Measurements from ENCODE around the gene LYZL6. TPM values are rescaled to one million over a fixed set of nuclear protein-coding genes. Genes with fewer than 3 reads are reported as not detected.
"Not testable (repeated sequence)": the region's sequence is repeated elsewhere in the genome, so short reads cannot be mapped to it uniquely, and the experiment has no call there.

Gene LYZL6
- total RNA-seq, 1 experiment from 2014 or later, result not detected

- Histone ChIP-seq H3K27me3 (peaks cover 3% of the 10 kb centered on the region; the same call in 1 of the 2 replicates), H3K36me3 (no peaks in the 10 kb centered on the region), H3K9me3 (0 out of 2 replicates have a peak, but pooled peaks cover 2% of the 10 kb centered on the region), H3K4me3 (no peak overlapping the region)
- DNase-seq, result no peak
Measured at GRCh38 chr17:35965272-35965671, 21.8 kb upstream of the LYZL6 start.

GRCh38 chr17:35963663-35964062 is 20.1 kb upstream of the LYZL6 start:
- 0 out of 2 replicates have a peak, but pooled peaks cover 2% of the 10 kb centered on the region for H3K9me3 ChIP-seq
- no peak for DNase-seq
- no peak overlapping the region for H3K4me3 ChIP-seq
- H3K27me3 ChIP-seq, result peaks cover 10% of the 10 kb centered on the region; the same call in 1 of the 2 replicates
- H3K36me3 ChIP-seq, result no peaks in the 10 kb centered on the region

- H3K9me3 ChIP-seq, result no peaks in the 10 kb centered on the region
- DNase-seq, result no peak
- peaks cover 9% of the 10 kb centered on the region for H3K27me3 ChIP-seq
- no peak overlapping the region for H3K4me3 ChIP-seq
- no peaks in the 10 kb centered on the region for H3K36me3 ChIP-seq
Measured at GRCh38 chr17:35953720-35954119, 10.2 kb upstream of the LYZL6 start.

- DNase-seq, result no peak
- no peaks in the 10 kb centered on the region for H3K9me3 ChIP-seq
- no peak overlapping the region for H3K4me3 ChIP-seq
- 0 out of 2 replicates have a peak, but pooled peaks cover 3% of the 10 kb centered on the region for H3K27me3 ChIP-seq
- H3K36me3 ChIP-seq, result no peaks in the 10 kb centered on the region
Measured at GRCh38 chr17:35949401-35949800, 5.9 kb upstream of the LYZL6 start.

DNA sequence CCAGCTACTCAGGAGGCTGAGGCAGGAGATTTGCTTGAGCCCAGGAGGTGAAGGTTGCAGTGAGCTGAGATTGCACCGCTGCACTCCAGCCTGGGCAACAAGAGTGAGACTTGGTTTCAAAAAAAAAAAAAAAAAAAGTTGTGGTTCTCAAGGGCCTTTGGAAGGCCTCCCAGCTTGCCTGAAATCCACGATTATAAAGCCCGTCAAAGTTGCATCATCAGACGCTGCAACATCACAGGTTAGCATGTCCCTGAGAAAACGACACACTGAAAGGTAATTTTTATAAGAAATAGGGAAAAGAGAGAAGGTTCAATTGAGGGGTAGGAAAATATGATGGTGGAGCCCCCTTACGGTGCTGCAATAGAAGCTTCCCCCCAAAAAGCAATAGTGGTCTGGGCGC is 4.6 kb upstream of the LYZL6 start:
- Histone ChIP-seq H3K27me3 (0 out of 2 replicates have a peak, but pooled peaks cover 3% of the 10 kb centered on the region), H3K9me3 (no peaks in the 10 kb centered on the region), H3K4me3 (no peak overlapping the region), H3K36me3 (no peaks in the 10 kb centered on the region)
- DNase-seq, result no peak

DNA sequence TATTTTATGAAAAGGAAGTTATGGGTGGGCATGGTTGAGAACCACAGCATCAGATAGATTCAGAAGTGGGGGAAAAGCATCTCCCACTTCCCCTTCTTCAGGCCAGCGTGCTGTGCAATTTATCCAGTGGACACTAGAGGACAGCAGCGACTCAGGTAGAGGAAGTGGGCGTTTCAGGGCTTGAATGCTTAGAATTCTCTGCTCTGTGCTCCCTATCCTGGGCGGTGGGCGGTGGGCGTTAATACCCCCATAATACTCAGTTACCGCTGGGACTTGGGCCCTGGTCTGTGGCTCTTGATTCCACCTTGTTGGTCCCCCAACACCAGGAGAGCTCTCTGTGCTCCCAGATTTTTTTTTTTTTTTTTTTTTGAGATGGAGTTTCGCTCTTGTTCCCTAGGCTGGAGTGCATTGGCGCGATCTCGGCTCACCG is 3.7 kb upstream of the LYZL6 start:
- Histone ChIP-seq H3K4me3 (peak overlapping the region; percentile 37), H3K36me3 (no peaks in the 10 kb centered on the region), H3K27me3 (no peaks in the 10 kb centered on the region), H3K9me3 (no peaks in the 10 kb centered on the region)
- DNase-seq, result peak; percentile 51

DNA sequence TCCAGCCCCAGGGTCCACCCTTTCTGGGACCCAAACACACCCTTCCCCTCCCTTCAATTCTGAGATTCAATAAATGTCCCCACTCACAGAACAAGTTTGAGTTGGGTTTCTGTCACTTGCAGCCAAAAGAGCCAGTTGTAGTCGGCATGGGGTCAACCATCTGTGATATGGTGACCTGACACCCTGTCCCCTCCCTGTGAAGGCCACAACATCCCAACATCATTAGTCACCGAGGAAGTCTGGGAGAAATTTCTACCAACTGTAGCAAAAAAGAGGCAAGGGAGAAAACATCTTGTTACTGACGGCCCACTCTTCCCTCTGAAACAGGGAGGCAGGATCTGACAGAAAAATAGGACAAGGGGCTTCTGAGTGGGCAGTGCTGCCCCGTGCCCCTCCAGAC is 638 bp upstream of the LYZL6 start:
- DNase-seq, result no peak
- H3K27me3 ChIP-seq, result no peaks in the 10 kb centered on the region; the same call in 1 of the 2 replicates
- no peaks in the 10 kb centered on the region for H3K9me3 ChIP-seq
- no peak overlapping the region for H3K4me3 ChIP-seq
- no peaks in the 10 kb centered on the region for H3K36me3 ChIP-seq

DNA sequence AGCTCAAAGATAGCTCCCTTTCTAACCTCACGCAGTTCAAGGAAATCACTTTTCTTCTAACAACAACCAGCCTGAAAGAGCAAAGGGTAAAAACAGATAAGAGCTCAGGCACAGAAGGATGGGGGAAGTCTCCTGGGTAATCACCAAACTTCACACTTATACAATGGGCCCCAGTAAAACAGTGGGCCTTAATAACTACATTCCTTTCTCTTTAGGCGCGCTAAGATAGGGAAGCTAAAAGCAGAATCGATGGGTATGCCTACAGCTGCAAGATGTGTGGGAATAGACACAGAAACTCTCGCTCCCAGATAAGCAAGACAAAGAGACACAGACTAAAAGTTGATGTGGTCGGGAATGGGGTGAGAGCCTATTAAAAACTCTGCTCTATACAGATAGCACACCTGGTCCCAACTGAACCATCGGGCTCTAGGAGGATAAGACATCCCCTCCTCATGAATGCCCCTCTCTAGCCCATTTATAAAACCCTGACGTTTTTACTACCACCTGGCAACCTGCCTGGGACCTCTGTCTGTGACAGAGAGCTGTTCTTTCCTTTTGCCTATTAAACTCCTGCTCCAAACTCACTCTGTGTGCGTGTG is 826 bp downstream of the LYZL6 start:
- no peak for DNase-seq
- H3K36me3 ChIP-seq, result no peaks in the 10 kb centered on the region
- no peaks in the 10 kb centered on the region for H3K9me3 ChIP-seq
- no peak overlapping the region for H3K4me3 ChIP-seq
- no peaks in the 10 kb centered on the region; the same call in 1 of the 2 replicates for H3K27me3 ChIP-seq

DNA sequence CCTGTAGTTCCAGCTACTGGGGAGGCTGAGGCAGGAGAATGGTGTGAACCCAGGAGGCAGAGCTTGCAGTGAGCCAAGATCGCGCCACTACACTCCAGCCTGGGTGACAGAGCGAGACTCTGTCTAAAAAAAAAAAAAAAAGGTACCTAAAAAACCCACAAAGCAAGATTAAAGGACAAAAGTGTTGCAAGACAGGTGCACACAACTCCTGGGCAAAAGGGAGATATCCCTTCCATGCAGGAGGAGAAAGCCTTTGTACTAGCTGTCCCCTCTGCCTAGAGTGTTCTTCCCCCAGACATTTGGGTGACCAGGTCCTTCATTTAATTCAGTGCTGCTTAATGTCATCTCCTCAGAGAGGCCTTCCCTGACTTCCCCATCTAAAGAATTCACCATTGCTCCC is 5.0 kb downstream of the LYZL6 start:
- not testable (repeated sequence) for H3K27me3 ChIP-seq, H3K36me3 ChIP-seq, DNase-seq, H3K4me3 ChIP-seq, H3K9me3 ChIP-seq

DNA sequence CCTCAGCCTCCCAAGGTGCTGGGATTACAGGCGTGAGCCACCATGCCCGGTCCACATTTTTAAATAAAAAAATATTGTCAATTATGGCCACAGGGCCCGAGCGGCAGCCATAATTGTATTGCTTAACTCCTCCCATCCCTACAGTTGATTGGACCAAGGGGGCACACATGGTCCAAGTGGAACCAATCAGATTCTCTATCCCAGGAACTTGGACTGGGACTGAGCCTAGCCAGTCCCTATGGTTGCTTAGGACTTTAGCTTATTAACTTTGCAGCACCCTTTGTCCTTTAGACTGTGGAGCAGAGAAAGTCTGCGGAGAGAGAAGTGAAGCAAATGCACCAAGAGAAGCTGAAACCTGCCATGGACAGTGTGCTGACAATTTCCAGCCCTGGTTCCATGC is 7.5 kb downstream of the LYZL6 start:
- H3K36me3 ChIP-seq, result no peaks in the 10 kb centered on the region

DNA sequence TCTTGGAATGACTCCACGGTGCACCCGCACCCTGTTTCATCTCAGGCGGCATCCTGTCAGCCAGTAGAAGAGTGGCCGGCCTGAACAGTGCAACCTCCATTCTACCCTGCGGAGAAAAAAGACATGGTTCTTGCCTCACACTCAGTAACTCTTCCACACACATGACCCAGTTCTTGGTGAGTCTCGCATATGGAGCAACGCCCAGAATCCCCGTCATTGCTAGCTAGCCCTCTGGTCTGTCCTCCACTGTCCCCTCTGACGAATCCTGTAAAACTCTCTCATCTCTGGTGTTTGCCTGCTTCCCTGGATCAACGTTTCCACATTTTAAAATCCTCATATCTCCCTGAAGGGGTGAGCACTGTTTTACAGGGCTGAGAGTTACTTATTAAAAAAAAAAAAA is 8.8 kb downstream of the LYZL6 start:
- peaks cover 3% of the 10 kb centered on the region for H3K27me3 ChIP-seq
- H3K36me3 ChIP-seq, result no peaks in the 10 kb centered on the region
- no peak overlapping the region for H3K4me3 ChIP-seq
- DNase-seq, result peak; percentile 34
- H3K9me3 ChIP-seq, result no peaks in the 10 kb centered on the region

More for the DNA sequence above, 7.5 kb downstream of the LYZL6 start:
- Histone ChIP-seq H3K4me3 (no peak overlapping the region), H3K9me3 (no peaks in the 10 kb centered on the region), H3K27me3 (peaks cover 3% of the 10 kb centered on the region)
- DNase-seq, result no peak

DNA sequence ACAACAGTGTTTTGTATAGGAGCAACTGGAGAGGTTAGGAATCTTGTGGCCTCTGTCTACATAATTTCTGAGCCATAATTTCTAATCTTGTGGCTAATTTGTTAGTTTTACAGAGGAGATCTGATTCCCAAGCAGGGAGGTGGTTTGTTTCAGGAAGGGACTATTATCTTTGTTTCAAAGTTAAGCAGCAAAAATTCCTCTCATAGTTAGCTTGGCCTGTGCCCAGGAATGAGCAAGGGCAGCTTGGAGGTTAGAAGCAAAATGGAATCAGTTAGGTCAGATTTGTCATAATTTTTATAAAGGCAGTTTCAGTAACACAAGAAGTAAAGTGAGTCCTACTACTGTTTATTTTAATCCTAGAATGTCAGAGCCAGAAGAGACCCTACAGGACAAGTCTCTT is 10.9 kb downstream of the LYZL6 start:
- no peak for DNase-seq
- no peaks in the 10 kb centered on the region for H3K36me3 ChIP-seq
- H3K4me3 ChIP-seq, result no peak overlapping the region
- H3K9me3 ChIP-seq, result no peaks in the 10 kb centered on the region
- H3K27me3 ChIP-seq, result peaks cover 3% of the 10 kb centered on the region

DNA sequence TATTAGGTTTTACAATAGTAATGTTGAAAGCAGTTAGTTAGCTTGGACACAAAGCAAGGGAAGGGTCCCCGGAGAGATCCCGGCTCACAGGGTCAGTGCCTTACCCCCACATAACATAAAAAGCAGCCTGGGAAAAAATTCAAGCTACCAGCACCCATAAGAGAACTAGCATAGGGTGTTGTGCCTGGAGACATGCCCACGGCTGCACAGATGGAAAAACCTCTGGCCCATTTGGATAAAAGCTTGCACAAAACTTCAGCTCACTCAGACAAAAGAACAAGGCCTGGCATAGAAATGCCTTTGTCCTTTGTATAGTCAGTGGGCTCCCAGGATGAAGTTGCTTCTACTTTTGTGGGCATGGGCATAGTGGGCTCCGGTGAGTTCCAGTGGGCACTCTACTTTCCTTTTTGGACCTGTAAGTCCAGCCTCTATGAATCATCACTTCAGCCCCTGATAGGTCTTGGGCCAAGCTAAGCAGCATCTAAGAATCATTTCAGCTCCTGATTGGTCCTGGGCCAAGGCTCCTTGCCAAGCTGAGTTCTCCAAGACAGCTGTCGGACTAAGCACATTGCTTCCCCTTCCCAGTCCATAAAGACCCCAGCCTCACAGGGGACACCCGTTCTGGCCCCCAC is 11.6 kb downstream of the LYZL6 start:
- Histone ChIP-seq H3K9me3 (no peaks in the 10 kb centered on the region), H3K4me3 (no peak overlapping the region), H3K27me3 (peaks cover 3% of the 10 kb centered on the region), H3K36me3 (no peaks in the 10 kb centered on the region)
- peak; percentile 33 for DNase-seq

GRCh38 chr17:35930211-35931065 is 13.1 kb downstream of the LYZL6 start, which contains the start of gene RDM1:
RDM1 (minus strand) TSS chr17:35930773; CDS start chr17:35930727, 46 bp downstream.
- H3K4me3 ChIP-seq, result peak within 1 kb of the TSS; percentile 52
- H3K9me3 ChIP-seq, result no peaks in the 10 kb centered on the region
- no peaks in the 10 kb centered on the region for H3K36me3 ChIP-seq
- peak; percentile 83 for DNase-seq
- H3K27me3 ChIP-seq, result peaks cover 3% of the 10 kb centered on the region

GRCh38 chr17:35927714-35928113 is 15.8 kb downstream of the LYZL6 start:
- no peak for DNase-seq

DNA sequence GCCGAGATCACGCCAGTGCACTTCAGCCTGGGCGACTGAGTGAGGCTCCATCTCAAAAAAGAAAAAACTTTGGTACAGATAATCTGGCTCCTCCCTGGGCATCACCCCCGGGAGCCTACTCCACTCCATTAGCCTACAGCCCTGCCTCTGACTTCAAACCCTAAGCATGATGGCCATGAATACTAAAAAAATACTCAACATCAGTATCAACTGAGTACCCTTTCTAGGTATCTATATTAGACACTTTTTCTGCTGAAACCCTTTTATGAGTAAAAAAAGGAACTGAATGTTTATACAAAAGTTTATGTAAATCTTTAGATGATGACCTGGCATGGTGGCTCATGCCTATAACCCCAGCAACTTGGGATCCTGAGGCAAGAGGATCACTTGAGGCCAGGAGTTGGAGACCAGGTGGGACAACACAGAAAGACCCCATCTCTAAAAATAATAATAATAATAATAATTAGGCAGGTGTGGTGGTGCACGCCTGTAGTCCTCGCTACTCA is 19.9 kb downstream of the LYZL6 start:
- no peaks in the 10 kb centered on the region for H3K9me3 ChIP-seq
- no peak for DNase-seq

More at GRCh38 chr17:35927714-35928113, 15.8 kb downstream of the LYZL6 start:
- Histone ChIP-seq H3K9me3 (no peaks in the 10 kb centered on the region), H3K36me3 (no peaks in the 10 kb centered on the region), H3K27me3 (no peaks in the 10 kb centered on the region), H3K4me3 (no peak overlapping the region)

GRCh38 chr17:35920229-35920628 is 23.3 kb downstream of the LYZL6 start:
- H3K9me3 ChIP-seq, result no peaks in the 10 kb centered on the region
- H3K27me3 ChIP-seq, result no peaks in the 10 kb centered on the region
- no peak overlapping the region for H3K4me3 ChIP-seq
- DNase-seq, result no peak
- no peaks in the 10 kb centered on the region for H3K36me3 ChIP-seq

More for the DNA sequence above, 19.9 kb downstream of the LYZL6 start:
- H3K4me3 ChIP-seq, result no peak overlapping the region
- no peaks in the 10 kb centered on the region for H3K27me3 ChIP-seq
- no peaks in the 10 kb centered on the region for H3K36me3 ChIP-seq
